Measurements from ENCODE around the gene TRAPPC2L.

TRAPPC2L gene

DNA sequence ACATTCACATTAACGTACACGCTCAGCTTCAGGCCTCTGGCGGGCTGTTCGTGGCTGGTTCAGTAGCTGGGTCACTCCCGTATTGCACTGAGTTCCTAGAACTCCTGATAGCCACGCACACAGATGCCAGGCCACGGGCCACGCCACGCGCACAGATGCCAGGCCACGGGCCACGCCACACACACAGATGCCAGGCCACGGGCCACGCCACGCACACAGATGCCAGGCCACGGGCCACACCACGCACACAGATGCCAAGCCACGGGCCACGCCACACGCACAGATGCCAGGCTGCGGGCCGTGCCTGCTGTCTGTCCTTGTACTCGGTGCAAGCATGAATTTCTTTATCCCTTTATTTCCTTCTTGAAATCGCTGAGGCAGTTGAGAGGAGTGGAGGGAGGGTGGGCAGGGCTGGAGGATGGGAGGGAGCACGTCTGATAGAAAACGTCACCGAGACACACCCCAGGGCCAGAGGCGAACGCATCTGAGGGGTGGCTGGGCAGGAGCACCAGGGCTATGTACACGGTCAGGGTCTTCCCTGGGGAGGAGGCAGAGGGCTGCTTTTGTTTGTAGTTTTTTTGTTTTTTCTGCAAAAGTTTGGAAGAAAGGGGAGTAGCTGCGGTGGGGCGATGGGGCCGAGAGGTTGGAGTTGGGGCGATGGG is 18.1 kb downstream of the TRAPPC2L start:
- intact Hi-C loops (cut with DNase I) = no loop called here
- DNase-seq = no peak

DNA sequence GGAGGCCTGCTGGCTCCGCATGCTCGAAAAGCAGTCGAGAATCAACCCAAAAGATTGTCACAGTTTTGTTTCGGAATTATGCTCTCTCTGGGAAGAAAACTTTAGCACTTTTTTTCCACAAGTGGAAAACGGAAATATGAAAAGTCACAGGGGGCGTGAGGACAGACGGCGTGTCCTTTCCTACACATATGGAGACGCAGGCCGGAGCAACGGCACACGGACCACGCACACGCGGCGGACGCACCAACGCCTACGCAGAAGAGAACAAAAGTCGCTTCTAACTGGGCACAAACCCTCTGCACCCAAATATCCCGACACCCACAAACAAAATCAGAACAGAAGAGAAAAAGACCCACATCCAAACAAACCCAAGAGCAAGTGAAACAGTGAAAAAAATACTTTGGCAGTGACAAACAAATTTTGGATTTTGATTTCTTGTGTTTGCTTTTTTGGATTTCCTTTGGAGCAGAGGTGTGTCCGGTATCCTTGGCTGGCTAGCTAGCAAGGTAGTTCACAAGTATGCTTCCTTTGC is 18.8 kb downstream of the TRAPPC2L start:
- no peak for DNase-seq
- intact Hi-C loops (cut with DNase I) = no loop called here

DNA sequence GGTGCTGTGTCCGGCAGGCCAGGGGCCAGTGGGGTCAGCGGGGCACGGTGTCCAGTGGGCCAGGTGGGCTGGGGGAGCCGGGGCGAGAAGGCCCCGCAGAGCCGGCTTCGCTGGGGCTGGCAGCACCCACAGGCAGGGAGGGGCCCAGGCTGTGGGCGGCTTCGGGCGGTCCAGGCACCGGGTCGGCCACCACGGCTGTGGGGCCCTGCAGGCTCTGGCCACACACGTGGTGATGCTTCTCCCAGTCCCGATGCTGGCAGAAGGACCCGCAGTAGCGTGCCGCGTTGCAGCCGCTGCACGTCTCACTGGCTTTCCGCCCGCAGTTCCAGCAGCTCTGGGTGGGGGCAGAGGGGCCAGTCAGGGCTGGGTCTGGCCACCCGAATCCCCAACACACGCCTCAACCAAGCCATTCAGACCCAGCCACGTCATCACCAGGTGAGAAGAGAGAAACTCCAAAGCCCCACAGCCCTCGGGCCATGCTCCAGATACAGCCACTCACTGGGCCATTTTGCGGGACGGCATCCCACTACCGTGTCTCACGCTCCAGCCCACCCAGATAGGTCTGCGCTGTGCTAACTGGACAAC is 20.1 kb downstream of the TRAPPC2L start:
- DNase-seq = no peak
- intact Hi-C loops (cut with DNase I) = no loop called here

DNA sequence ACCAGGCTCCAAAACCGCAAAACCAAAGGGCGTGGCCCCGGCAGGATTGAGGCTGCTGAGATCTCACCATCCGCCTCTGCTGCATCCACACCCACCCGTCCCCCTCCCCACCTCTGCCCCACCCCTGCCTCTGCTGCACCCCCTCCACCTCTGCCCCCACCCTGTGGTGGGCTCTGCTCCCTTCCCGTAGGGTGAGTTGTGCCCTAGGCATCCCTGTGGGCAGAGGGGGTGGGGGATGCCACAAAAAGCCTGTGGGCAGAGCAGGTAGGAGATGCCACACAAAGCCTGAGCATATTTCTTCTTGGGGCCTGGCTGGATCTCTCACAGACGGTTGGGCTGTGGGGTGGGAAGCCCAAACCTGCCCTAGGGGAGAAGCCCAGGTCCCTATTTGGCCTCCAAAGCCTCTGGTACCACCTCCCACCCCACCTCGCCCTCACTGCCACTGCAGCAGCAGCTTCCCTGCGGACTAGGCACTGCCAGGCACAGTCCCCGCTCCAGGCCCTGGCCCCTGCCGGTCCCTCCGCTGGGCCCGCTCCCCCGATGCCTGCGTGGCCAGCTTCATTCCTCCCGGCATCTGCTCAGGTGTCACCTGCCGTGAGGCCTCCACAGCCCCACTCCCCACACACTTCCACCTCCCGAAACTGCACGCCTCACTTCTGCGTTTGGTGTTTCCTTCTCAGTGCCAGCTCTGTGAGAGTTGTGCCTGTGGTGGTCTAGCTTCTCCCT is 20.8 kb downstream of the TRAPPC2L start:
- intact Hi-C loops (cut with DNase I) = no loop called here
- no peak for DNase-seq

DNA sequence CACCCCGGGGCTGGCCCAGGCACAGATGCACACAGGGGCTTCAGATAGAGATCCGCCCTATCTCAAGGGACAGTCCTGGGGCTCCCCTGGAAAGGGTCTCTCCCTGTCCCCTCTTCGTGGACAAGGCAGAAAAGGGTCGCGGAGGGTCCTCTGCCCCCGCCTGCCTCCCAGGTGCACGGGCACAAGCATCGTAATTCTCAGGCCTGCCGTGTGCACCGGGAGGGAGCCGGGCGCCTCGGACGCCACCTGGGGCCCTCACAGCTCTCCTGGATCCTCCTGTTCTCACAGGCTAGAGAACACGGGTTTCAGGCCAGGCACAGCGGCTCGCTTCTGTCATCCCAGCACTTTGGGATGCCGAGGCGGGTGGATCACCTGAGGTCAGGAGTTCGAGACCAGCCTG is 21.4 kb downstream of the TRAPPC2L start:
- intact Hi-C loops (cut with DNase I) = no loop called here

DNA sequence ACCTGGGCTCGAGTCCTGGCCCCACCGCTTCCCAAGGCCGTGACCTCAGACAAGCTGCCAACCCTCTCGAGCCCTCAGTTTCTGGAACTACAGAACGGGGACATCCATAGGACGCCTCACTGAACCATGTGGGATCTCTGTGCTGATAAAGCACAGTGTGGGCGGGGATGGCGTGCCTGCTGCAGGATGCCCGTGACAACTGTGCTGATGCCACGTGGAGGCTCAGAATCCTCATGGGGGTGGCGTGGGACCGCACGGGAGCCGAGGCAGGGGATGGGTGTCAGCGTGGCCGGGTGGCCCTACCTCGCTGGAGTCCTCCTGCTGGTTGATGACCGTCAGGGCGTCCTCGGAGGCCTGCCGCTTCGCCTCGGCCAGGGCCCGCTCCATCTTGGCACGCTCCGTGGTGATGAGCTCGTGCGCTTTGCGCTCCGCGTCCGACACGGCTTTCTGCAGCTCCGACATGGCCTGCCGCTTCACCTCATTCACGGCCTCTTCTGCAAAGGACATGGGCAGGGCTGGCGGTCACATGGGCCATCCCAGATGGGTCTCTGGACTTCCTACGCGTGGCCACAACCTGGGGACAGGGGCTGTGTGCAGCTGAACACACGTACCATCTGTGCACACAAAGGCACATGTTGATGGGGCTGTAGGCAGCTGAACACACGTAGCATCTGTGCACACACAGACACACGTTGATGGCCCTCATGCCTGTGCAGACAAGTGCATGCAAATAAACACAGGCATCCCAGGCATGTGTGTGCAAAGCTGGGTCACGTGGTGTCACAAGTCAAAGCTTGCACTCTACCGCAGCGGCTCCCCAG is 22.2 kb downstream of the TRAPPC2L start:
- intact Hi-C loops (cut with DNase I) = no loop called here
- no peak for DNase-seq

More for the DNA sequence above, 21.4 kb downstream of the TRAPPC2L start:
- no peak for DNase-seq

DNA sequence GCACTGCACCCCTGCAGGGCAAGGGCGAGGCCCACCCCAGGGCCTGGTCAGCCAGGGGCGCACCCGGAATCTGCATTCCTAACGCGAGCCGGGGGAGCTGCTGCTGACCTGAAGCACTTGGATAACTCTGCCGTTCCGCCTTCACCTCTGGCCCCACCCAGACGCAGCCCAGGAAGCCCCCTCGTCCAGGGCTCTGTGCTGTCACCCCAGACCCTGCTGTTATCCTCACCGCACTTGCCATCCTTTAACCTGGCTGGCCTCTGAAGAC is 22.8 kb downstream of the TRAPPC2L start:
- intact Hi-C loops (cut with DNase I) = no loop called here
- DNase-seq = no peak

DNA sequence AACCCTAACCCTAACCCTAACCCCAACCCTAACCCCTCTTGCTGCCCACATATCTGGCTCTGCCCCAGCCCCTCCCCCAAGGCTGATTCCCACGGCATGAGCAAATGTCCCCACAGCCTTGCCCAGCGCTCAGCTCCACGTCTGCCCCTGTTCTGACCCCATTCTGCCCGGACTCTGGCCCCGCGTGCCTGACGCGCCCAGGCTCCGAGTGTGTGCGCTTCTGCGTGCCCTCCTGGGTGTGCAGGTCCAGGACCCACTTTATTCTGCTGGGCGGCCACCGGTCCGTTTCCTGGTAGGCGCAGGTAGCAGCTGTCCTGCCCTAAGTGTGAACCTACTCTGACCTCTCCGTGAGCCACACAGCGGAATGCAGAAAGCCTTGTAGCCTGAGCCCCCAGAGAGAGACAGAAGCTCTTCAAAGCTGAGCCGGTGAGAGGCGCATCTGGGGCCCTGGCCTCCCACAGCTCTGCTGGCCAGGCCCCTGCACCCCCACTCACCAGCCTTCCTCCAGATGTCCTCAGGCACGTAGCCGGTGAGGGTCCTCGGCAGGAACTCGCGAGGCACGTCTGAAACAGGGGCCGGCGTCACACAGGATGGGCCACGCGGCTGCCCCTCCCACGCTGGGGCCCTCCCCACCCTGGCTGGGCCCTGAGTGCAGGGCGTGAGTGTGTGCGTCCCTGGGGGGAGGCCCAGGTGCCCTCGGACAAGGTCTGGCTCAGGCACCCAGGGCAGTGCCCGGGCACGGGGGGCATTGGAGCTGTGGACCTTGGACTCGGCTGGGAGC is 23.5 kb downstream of the TRAPPC2L start:
- intact Hi-C loops (cut with DNase I) = no loop called here
- DNase-seq = no peak

DNA sequence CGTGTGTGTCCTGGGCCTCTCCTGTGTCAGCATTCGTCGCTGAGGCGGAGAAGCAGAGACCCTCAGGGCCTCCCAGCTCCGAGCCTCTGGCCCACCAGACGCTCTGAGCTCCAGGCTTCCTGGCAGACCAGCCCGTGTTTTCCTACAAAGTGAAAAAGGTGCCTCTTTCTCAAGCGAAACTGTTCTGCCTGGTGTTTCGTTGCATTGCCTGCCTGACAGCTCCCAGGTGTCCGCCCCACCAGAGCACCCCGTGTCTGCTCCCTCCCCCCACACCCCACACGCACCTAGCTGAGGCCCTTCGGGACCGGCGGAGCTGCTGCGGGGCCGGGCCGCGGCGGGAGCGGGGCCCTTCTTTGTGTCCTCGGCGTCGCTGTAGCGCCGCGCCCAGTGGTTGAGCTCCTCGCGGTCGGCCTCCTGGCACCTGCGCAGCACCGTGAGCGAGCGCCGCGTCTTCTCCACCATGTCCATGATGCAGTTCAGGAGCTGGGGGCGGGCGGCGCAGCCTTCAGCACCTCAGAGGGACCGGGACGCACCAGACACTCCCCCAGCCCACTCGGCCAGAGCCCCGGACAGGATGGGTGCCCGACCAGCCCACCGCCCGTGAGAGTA is 24.2 kb downstream of the TRAPPC2L start:
- no peak for DNase-seq
- intact Hi-C loops (cut with DNase I) = no loop called here

DNA sequence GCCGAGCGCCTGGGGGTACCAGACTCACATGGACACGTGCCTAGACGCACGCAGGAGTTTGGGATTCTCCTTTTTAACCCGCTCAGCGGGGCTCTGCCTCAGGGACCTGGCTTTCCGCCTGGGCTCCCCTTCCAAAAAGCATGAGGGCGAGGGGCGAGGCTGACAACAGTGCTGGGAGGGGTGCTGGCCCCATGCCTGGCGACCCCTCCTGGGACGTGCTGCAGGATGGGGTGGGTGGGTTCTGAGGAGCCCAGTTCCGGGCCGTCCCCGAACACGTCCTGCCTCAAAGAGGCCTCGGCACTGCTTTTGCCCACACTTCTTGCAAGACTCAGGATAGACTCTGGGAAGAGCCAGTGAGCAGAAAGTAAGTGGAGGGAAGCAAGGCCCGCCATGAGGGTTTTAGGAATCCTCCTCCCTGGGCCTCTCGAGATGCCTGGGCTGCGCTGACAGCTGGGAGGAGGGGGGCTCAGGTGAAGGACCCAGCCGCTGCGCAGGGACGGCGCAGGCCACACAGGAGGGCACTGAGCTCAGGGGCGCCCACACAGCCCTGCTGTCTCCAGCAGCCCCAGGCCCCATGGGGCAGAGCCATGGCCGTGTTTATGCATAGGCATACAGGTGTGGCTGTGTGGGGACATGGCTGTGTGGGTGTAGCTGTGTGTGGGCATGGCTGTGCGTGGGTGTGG is 24.9 kb downstream of the TRAPPC2L start:
- intact Hi-C loops (cut with DNase I) = no loop called here
- no peak for DNase-seq

DNA sequence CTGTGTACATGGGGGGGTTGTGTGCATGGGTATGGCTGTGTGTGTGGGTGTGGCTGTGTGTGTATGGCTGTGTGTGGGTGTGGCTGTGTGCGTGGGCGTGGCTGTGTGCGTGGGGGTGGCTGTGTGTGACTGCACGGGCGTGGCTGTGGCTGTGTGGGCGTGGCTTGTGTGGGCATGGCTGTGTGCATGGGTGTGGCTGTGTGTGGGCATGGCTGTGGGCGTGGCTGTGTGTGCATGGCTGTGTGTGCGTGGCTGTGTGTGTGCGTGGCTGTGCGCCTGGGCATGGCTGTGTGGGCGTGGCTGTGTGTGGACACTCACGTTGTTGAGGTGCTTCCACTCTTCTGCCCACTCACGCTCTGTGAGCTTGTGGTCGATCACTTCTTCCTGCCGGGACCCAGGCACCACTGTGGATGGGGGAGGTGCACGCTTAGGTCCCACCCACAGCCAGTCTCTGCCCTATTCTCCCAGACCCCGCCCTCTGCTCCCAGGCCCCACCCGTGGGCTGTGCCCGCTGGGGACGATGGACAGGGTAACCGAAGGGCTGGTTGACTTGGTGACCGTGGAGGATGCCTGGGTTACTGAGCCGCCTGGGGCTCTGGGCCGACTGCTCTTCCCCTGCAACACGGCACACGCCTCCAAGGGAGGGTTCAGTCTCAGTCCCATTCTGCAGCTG is 25.6 kb downstream of the TRAPPC2L start:
- no peak for DNase-seq
- intact Hi-C loops (cut with DNase I) = no loop called here

DNA sequence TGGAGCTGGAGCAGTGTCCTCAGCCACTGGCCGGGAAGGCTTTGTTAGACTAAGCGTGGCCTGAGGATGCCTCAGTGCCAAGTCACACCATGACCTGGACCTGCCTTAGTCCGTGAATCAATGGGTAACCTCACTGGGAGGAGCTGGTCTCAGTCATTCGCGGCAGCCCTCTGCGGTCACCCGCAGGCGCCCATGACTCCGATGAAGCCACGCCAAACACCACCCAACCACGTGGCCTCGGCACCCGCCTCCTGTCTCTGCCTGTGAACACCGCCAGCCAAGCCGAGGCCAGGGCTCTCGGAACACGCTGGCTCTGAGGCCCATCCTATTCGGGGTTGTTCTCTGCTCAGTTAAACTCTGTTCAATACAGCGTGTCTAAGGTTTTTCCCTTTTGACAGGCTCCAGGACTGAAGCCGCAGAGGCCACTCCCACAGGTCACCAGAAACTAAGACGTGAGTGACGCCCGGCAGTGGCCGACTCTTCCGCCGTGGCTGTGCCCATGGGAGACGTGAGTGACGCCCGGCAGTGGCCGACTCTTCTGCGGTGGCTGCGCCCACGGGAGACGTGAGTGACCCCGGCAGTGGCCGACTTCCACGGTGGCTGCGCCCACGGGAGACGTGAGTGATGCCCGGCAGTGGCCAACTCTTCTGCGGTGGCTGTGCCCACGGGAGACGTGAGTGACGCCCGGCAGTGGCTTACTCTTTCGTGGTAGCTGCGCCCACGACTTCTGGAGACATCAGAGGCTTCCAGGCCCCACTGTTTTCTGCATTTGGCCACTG is 26.4 kb downstream of the TRAPPC2L start:
- no peak for DNase-seq
- intact Hi-C loops (cut with DNase I) = no loop called here

DNA sequence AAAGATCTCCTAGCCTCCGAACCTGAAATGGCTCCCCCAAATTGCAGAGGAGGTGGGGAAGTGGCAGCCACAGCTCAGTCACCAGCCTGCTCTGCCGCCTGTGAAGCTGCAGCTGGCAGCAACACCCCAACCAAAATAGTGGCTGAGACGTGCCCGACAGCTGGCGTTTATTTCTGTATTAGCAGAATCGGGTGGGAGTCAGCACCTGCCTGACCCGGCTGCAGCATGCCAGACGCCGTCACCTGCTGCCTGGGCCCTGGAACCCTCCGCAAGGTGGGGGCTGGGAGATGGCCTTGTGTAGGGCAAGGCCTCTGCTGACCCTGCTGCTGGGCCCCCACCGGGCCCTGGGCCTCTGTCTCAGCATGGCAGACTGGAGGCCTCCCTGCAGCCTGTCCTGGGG is 27.0 kb downstream of the TRAPPC2L start:
- peak in 7 of 10 donors; percentile 17 to 91 (median 50) for DNase-seq
- intact Hi-C loops (cut with DNase I) = no loop called here

DNA sequence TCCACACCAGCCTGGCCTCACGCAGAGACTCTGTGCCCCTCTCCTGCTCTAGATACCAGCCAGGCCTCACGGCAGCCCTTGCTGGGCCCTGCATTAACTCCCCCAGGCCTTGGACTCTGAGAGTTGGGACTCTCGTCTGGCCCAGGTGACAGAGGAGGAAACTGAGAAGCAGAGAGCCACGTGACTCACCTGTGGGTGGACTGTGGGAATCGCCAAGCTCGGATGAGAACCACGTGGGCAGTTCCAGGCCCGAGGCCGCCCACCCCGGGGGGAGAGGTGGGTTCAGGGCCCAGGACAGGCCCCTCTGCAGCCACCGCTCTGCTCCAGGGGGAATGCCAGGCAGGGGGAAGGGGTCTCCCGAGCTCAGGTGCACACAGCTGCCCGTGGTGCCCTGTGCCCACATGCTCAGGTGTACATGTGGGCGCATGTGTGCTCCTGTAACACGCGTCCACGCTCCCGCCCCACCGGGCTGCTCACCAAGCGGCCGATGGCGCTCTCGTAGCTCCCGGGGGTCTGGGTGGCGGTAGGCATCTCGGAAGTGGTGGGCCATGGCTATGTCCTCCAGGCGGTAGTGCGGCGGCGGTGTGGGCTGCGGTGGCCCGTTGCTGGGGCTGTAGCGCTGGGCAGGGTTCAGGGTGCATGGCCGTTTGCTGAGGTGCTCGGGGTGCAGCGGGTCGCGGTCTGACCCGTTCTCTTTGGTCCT is 27.8 kb downstream of the TRAPPC2L start:
- intact Hi-C loops (cut with DNase I) = no loop called here
- no peak for DNase-seq

DNA sequence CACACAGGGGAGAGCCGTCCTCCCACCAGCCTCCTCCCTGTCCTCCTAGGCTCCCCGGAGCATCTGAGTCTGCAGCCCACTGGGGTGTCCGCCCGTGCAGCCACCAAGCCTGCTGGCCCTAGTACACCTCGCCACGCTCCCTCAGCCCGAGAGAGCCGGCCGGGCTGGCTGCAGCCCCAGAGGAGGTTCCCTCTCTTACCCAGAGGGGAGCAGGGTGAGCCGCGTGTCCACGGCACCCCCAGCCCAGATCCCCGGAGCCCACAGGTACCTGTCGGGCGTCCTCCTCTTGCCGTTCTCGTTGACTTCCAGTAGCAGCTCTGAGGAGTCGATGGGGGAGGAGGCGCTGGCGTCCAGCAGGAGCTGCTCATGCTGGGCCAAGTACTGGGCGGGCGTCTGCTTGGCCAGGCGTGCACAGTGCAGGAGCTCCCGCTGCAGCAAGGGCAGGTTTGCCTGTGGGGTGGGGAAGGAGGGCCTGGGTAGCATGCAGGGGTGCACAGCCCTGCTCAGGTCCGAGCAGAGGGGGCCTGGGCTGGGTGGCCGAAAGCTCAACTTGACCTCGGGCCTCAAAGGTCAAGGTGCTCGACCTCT is 28.9 kb downstream of the TRAPPC2L start:
- intact Hi-C loops (cut with DNase I) = no loop called here
- no peak for DNase-seq

DNA sequence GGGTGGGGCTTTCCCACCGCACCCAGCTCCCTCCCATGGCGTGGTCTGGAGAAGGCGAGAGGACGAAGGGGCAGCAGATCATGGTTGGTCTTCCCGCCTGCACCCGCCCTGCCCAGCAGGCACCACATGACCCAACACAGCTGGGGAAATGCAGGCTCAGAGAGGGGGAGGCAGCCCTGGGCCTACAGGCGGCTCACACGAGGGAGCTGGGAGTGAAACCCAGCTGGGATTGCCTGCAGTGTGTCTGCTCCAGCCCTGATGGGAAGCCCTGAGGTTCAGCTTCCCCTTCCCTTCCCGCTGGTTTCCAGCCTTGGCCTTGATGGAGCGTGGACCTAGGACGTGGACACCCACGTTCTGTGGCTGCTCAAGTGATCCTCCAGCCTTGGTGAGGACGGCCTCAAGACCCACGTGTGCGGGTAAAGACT is 29.5 kb downstream of the TRAPPC2L start:
- intact Hi-C loops (cut with DNase I) = no loop called here
- DNase-seq = no peak

Data from posterior cingulate gyrus (tissue), 11 donors.